Endothelial cell of umbilical vein (primary cell): ENCODE results near the gene GATA1. TPM values are rescaled to one million over a fixed set of nuclear protein-coding genes. Genes with fewer than 3 reads are reported as not detected.

Source experiments
- BruUV-seq: library from RNA; stranded (reverse); fragments of 400-500 nt; replicated peaks from 2 replicates; lab custom pipeline; 2021; lab: Mats Ljungman, UMichigan
- CTCF ChIA-PET: fragments of 300-600, 350-600 bp; sonication (Branson Sonifier 250); formaldehyde crosslinking; loops from one replicate; lab custom pipeline; 2021; ENCODE audit warnings: antibody characterized with exemption, inconsistent platforms; lab: Charles Lee
- POLR2A ChIA-PET: fragments of 300-600, 350-600 bp; sonication (Branson Sonifier 250); formaldehyde crosslinking; loops from one replicate; lab custom pipeline; 2021; ENCODE audit warnings: antibody characterized with exemption, inconsistent platforms; lab: Charles Lee
- DNase-seq: peaks from one replicate; pipeline ENCODE4 v3.0.0-alpha.2; 2011; ENCODE audit warnings: low read depth, low spot score
- FAIRE-seq: peaks from 2 replicates; lab custom pipeline; 2011; peaks lifted over from hg19 to GRCh38; lab: Jason Lieb, UNC
- H2AFZ ChIP-seq: 2 replicates; pipeline ENCODE4 v1.6.0; 2012; ENCODE audit warnings: low read depth, low read length, control low read depth, inconsistent platforms
- H3K27ac ChIP-seq: 2 replicates; pipeline ENCODE4 v1.5.1; 2011; ENCODE audit warnings: low read depth, mild to moderate bottlenecking, control low read depth, low read length, moderate library complexity; ENCODE audit not compliant: insufficient read depth
- H3K27me3 ChIP-seq, 2 experiments: 2 replicates each; pipeline versions ENCODE4 v1.6.0 to v1.6.1; 2011; ENCODE audit warnings: low read length in 2 of 2, mixed read lengths in 1 of 2; ENCODE audit not compliant: control insufficient read depth in 2 of 2, insufficient read depth in 2 of 2
- H3K36me3 ChIP-seq, 2 experiments: 2 replicates in 1 of 2; 3 replicates in 1 of 2; pipeline ENCODE4 v1.5.1; 2011; ENCODE audit warnings: low read length in 2 of 2, mild to moderate bottlenecking in 1 of 2, moderate library complexity in 1 of 2; ENCODE audit not compliant: control insufficient read depth in 2 of 2, insufficient read depth in 2 of 2; ENCODE audit errors: extremely low read depth in 1 of 2
- H3K4me1 ChIP-seq: 3 replicates; pipeline ENCODE4 v1.5.1; 2011; ENCODE audit warnings: mild to moderate bottlenecking, low read length; ENCODE audit not compliant: control insufficient read depth, insufficient read depth; ENCODE audit errors: extremely low read depth
- H3K4me2 ChIP-seq: 2 replicates; pipeline ENCODE4 v1.6.1; 2011; ENCODE audit warnings: low read length, control low read depth, mixed read lengths; ENCODE audit not compliant: insufficient read depth
- H3K4me3 ChIP-seq, 3 experiments: fragments of 200-600 bp in 1 of 3; sonication (generic), shearing (Covaris generic) in 1 of 3; replicated peaks in 1 of 3; 2 replicates each; pipeline ENCODE4 v1.5.1; 2011 to 2016; ENCODE audit warnings: control low read depth in 3 of 3, low read length in 3 of 3, mild to moderate bottlenecking in 2 of 3, inconsistent platforms in 1 of 3, low read depth in 1 of 3, moderate library complexity in 1 of 3; ENCODE audit not compliant: insufficient read depth in 1 of 3
- H3K79me2 ChIP-seq: 2 replicates; pipeline ENCODE4 v1.6.0; 2012; ENCODE audit warnings: low read length, inconsistent platforms; ENCODE audit not compliant: control insufficient read depth, insufficient read depth
- H3K9ac ChIP-seq: replicated peaks from 2 replicates; pipeline ENCODE3; 2011; ENCODE audit warnings: low read length, control low read depth; ENCODE audit not compliant: insufficient read depth; ENCODE audit errors: extremely low read depth
- H3K9me1 ChIP-seq: replicated peaks from 3 replicates; pipeline ENCODE4 v1.6.0; 2011; ENCODE audit warnings: mild to moderate bottlenecking, low read length; ENCODE audit not compliant: control insufficient read depth, insufficient read depth; ENCODE audit errors: extremely low read depth
- H3K9me3 ChIP-seq: replicated peaks from 2 replicates; pipeline ENCODE4 v1.5.1; 2012; ENCODE audit warnings: low read length, inconsistent platforms; ENCODE audit not compliant: control insufficient read depth, insufficient read depth
- H4K20me1 ChIP-seq: replicated peaks from 2 replicates; pipeline ENCODE3; 2011; ENCODE audit warnings: mild to moderate bottlenecking, low read length; ENCODE audit not compliant: control insufficient read depth, insufficient read depth; ENCODE audit errors: extremely low read depth
- CTCF ChIP-seq, 2 donors: IDR thresholded peaks; 1 replicate in 1 of 2; 2 replicates in 1 of 2; pipeline ENCODE4 v1.5.1; 2011; ENCODE audit warnings: low read length in 2 of 2, mild to moderate bottlenecking in 2 of 2, moderate library complexity in 2 of 2, control low read depth in 1 of 2, inconsistent platforms in 1 of 2, low read depth in 1 of 2; ENCODE audit not compliant: insufficient read depth in 1 of 2; ENCODE audit errors: extremely low read depth in 1 of 2
- EZH2 ChIP-seq: IDR thresholded peaks from 2 replicates; pipeline ENCODE4 v1.6.1; 2012; ENCODE audit warnings: borderline replicate concordance, low read depth, mild to moderate bottlenecking, moderate library complexity, low read length, inconsistent platforms; ENCODE audit not compliant: severe bottlenecking
- FOS ChIP-seq: IDR thresholded peaks from 2 replicates; pipeline ENCODE4 v1.6.1; 2011; ENCODE audit warnings: mild to moderate bottlenecking, low read length, moderate library complexity, borderline replicate concordance; ENCODE audit not compliant: insufficient read depth
- GATA2 ChIP-seq: IDR thresholded peaks from 2 replicates; pipeline ENCODE4 v1.7.0; 2011; ENCODE audit warnings: low read depth, mild to moderate bottlenecking, moderate library complexity, mixed read lengths, low read length; ENCODE audit not compliant: insufficient read length, insufficient read depth
- JUN ChIP-seq: IDR thresholded peaks from 2 replicates; pipeline ENCODE4 v1.6.1; 2011; ENCODE audit warnings: borderline replicate concordance, low read depth; ENCODE audit not compliant: insufficient read length, insufficient read depth
- MYC ChIP-seq: IDR thresholded peaks from one replicate; pipeline ENCODE4 v1.6.1; 2011; ENCODE audit warnings: mild to moderate bottlenecking, low read depth, low read length
- POLR2A ChIP-seq: IDR thresholded peaks from 2 replicates; pipeline ENCODE4 v1.6.1; 2012; ENCODE audit warnings: low read depth, mild to moderate bottlenecking, control low read depth, low read length
- POLR2AphosphoS5 ChIP-seq: IDR thresholded peaks from 2 replicates; pipeline ENCODE4 v1.6.1; 2012; ENCODE audit warnings: low read depth, mild to moderate bottlenecking, control low read depth, low read length, moderate library complexity; ENCODE audit not compliant: insufficient read depth
- dilution Hi-C: fragments of 300-500 bp; cut with MboI; formaldehyde crosslinking; loops from one replicate; pipeline ENCODE4 v1.15.0; 2019; ENCODE audit warnings: low sequenced_read_pairs; ENCODE audit not compliant: extremely low pct_ligation_motif_present
- intact Hi-C: fragments of 100-400 bp; cut with micrococcal nuclease; formaldehyde crosslinking; loops from one replicate; pipeline ENCODE4 v1.10.0; 2022
- polyA plus RNA-seq, 4 experiments: library from polyadenylated mRNA; depleted of rRNA in 3 of 4; stranded (reverse) in 3 of 4; unstranded in 1 of 4; fragments of >200 nt; gene quantifications; 2 replicates each; pipeline versions ENCODE4 v1.2.1 to v1.2.3, GENCODE V29; 2011 to 2012; ENCODE audit warnings: missing spikeins in 1 of 4
- total RNA-seq: library from RNA; stranded (reverse); gene quantifications from 2 replicates; pipeline ENCODE4 v1.2.3, GENCODE V29; 2021
- TF ChIP-seq, protein P1 (sequence below): IDR thresholded peaks from 2 replicates; pipeline ENCODE4 v1.6.1; 2011; ENCODE audit not compliant: insufficient read depth, insufficient read length

The GATA1 gene
- total and polyA plus RNA-seq, 2 donors (not counting 3 experiments of a cell fraction or from before 2014, with no cell fraction given): not detected

GRCh38 chrX:48769230-48769629, 17.2 kb upstream of the GATA1 start:
- Histone ChIP-seq H3K4me3 (no peak overlapping the region), H3K9me1 (no peaks in the 10 kb centered on the region), H3K79me2 (no peaks in the 10 kb centered on the region), H3K9me3 (no peaks in the 10 kb centered on the region), H3K4me2 (no peak overlapping the region), H3K9ac (no peak overlapping the region), H3K4me1 (no peaks in the 10 kb centered on the region), H2AFZ (no peak overlapping the region), H3K27ac (no peak overlapping the region), H4K20me1 (no peaks in the 10 kb centered on the region), H3K36me3 (no peaks in the 10 kb centered on the region), H3K27me3 (no peaks in the 10 kb centered on the region)
- intact Hi-C loops: no loop called here
- TF ChIP-seq, protein P1, sequence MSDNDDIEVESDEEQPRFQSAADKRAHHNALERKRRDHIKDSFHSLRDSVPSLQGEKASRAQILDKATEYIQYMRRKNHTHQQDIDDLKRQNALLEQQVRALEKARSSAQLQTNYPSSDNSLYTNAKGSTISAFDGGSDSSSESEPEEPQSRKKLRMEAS: no peak
- no peak for TF ChIP-seq FOS
- no peak for TF ChIP-seq POLR2A
- no peak for TF ChIP-seq JUN
- no peak for TF ChIP-seq GATA2
- no peak for TF ChIP-seq EZH2
- no peak for TF ChIP-seq POLR2AphosphoS5
- TF ChIP-seq CTCF (IDR thresholded peaks at IDR 0.05; ENCODE audit: extremely low read depth in 1 of 2, insufficient read depth in 1 of 2, low read depth in 1 of 2, low read length in 2 of 2): no peak
- no peak for TF ChIP-seq MYC
- FAIRE-seq (no peak), DNase-seq (no peak)
- no TSS peak for BruUV-seq
- CTCF ChIA-PET: no interaction called here
- dilution Hi-C loops: no loop called here
- POLR2A ChIA-PET: no interaction called here
